HEK293T (cell line): ENCODE results near the gene KRTAP15-1.
A peak's percentile ranks its signal among the peaks of the same experiment; 100 is the strongest.

Experiments
- CTCF ChIA-PET: fragments of 350-600 bp; formaldehyde crosslinking; extraction: SDS; loops from one replicate; lab custom pipeline; 2021; ENCODE audit warnings: antibody characterized with exemption, inconsistent platforms; lab: Yijun Ruan, JAX
- POLR2A ChIA-PET: fragments of 350-600 bp; formaldehyde crosslinking; extraction: SDS; loops from one replicate; lab custom pipeline; 2020; ENCODE audit warnings: antibody characterized with exemption, inconsistent platforms; lab: Yijun Ruan, JAX
- DNase-seq: peaks from one replicate; pipeline ENCODE4 v3.0.0; 2012; ENCODE audit warnings: mixed read lengths; ENCODE audit errors: extremely low spot score
- ARNT ChIP-seq: fragments of 450-650 bp; IDR thresholded peaks from 2 replicates; pipeline ENCODE4 v1.6.1; 2017; ENCODE audit warnings: mild to moderate bottlenecking
- BHLHE40 ChIP-seq: fragments of 450-650 bp; IDR thresholded peaks from 2 replicates; pipeline ENCODE4 v1.6.1; 2016; ENCODE audit warnings: mild to moderate bottlenecking, moderate library complexity, borderline replicate concordance
- CTBP1 ChIP-seq: fragments of 450-650 bp; IDR thresholded peaks from 2 replicates; pipeline ENCODE4 v1.6.1; 2016; ENCODE audit warnings: borderline replicate concordance
- ELF4 ChIP-seq: fragments of 450-650 bp; IDR thresholded peaks from 2 replicates; pipeline ENCODE4 v1.6.1; 2017; ENCODE audit warnings: antibody characterized with exemption
- FOXA1 ChIP-seq: fragments of 450-650 bp; IDR thresholded peaks from 2 replicates; pipeline ENCODE4 v1.6.1; 2016; ENCODE audit warnings: mild to moderate bottlenecking
- FOXK2 ChIP-seq: fragments of 450-650 bp; IDR thresholded peaks from 2 replicates; pipeline ENCODE4 v1.6.1; 2016; ENCODE audit warnings: mild to moderate bottlenecking
- FOXM1 ChIP-seq: fragments of 450-650 bp; IDR thresholded peaks from 2 replicates; pipeline ENCODE4 v1.6.1; 2017; ENCODE audit warnings: mild to moderate bottlenecking, borderline replicate concordance
- HDGF ChIP-seq: fragments of 450-650 bp; IDR thresholded peaks from 2 replicates; pipeline ENCODE4 v1.6.1; 2017; ENCODE audit warnings: antibody characterized with exemption, borderline replicate concordance
- L3MBTL2 ChIP-seq: fragments of 450-650 bp; conservative IDR thresholded peaks from 2 replicates; pipeline ENCODE4 v1.6.1; 2016; ENCODE audit warnings: mild to moderate bottlenecking
- LEF1 ChIP-seq: fragments of 450-650 bp; IDR thresholded peaks from 2 replicates; pipeline ENCODE4 v1.6.1; 2017; ENCODE audit warnings: mild to moderate bottlenecking, borderline replicate concordance
- NFRKB ChIP-seq: fragments of 450-650 bp; IDR thresholded peaks from 2 replicates; pipeline ENCODE4 v1.6.1; 2016; ENCODE audit warnings: mild to moderate bottlenecking, moderate library complexity
- PKNOX1 ChIP-seq: fragments of 450-650 bp; IDR thresholded peaks from 2 replicates; pipeline ENCODE4 v1.6.1; 2016
- SP1 ChIP-seq: fragments of 450-650 bp; IDR thresholded peaks from 2 replicates; pipeline ENCODE4 v1.6.1; 2017
- SUZ12 ChIP-seq: fragments of 450-650 bp; IDR thresholded peaks from 2 replicates; pipeline ENCODE4 v1.6.1; 2016; ENCODE audit warnings: mild to moderate bottlenecking
- TARDBP ChIP-seq: fragments of 450-650 bp; IDR thresholded peaks from 2 replicates; pipeline ENCODE4 v1.6.1; 2016
- ZNF384 ChIP-seq: fragments of 450-650 bp; IDR thresholded peaks from 2 replicates; pipeline ENCODE4 v1.6.1; 2016

KRTAP15-1 gene

DNA sequence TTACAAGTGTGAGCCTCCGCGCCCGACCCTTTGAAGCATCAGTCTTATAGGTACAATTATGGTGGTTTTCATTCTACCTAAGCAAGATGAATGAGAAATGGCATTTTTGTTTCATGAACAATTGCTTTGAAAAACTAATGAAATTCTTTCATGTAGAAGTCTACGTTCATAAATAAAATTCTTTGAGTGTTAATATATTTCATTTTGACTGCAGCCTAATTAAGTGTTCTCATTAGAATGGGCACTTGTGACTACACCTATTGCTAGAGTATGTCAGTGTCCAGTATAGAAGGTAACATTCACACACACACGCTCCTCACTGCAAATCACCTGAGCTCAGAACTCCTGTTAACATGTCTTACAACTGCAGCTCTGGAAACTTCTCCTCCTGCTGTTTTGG is at the start of gene KRTAP15-1:
KRTAP15-1 (plus strand) TSS at position 301 of the 400 bp plus-strand sequence; CDS start at position 354, 53 bp downstream.
- TF ChIP-seq L3MBTL2 (no peak), ELF4 (no peak), HDGF (no peak), PKNOX1 (no peak), TARDBP (no peak), NFRKB (no peak), FOXM1 (no peak), ARNT (no peak), BHLHE40 (no peak), SP1 (no peak), FOXA1 (no peak), ZNF384 (no peak)
- no peak for DNase-seq
- ChIA-PET CTCF (no interaction called here), POLR2A (no interaction called here)

- TF ChIP-seq SP1 = no peak
- no peak for TF ChIP-seq CTBP1
- no peak for TF ChIP-seq NFRKB
- TF ChIP-seq BHLHE40 = no peak
- TF ChIP-seq ZNF384 = no peak
- no peak for TF ChIP-seq FOXM1
- no peak for TF ChIP-seq PKNOX1
- TF ChIP-seq ARNT = no peak
- POLR2A ChIA-PET = no interaction called here
- no peak for DNase-seq
- CTCF ChIA-PET = no interaction called here
These were observed 48.5 kb upstream of the KRTAP15-1 start for GRCh38 chr21:30391492-30392025.

DNA sequence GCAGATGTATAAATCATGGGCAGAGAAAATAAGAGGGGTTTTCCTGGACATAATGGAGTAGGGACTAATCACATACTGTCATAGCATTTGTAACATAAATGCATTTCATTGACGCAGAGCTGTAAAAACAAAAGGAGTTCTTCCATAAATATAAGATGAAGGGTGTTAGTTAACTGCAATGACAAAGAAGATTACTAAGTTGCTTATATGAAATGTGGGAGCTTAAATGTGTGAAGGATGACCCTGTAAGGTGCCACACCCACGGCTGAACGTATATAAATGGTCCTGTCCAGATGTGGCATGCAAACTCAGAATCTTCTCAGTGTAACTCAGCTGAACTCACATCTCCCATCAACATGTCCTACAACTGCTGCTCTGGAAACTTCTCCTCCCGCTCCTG is 44.3 kb upstream of the KRTAP15-1 start, which contains the start of gene KRTAP13-1:
KRTAP13-1 (plus strand) TSS at position 301 of the 400 bp plus-strand sequence; CDS start at position 357, 56 bp downstream.
- TF ChIP-seq BHLHE40 = no peak
- TF ChIP-seq FOXM1 = no peak
- no peak for TF ChIP-seq FOXA1
- no peak for TF ChIP-seq ELF4
- TF ChIP-seq TARDBP = no peak
- TF ChIP-seq CTBP1 = no peak
- no peak for TF ChIP-seq PKNOX1
- no peak for TF ChIP-seq L3MBTL2
- TF ChIP-seq ARNT = no peak
- TF ChIP-seq FOXK2 = no peak
- TF ChIP-seq NFRKB = no peak
- TF ChIP-seq HDGF = no peak
- no peak for TF ChIP-seq LEF1
- no peak for TF ChIP-seq ZNF384
- TF ChIP-seq SP1 = no peak
- TF ChIP-seq SUZ12 = no peak
- DNase-seq = no peak
- ChIA-PET CTCF (no interaction called here), POLR2A (no interaction called here)

DNA sequence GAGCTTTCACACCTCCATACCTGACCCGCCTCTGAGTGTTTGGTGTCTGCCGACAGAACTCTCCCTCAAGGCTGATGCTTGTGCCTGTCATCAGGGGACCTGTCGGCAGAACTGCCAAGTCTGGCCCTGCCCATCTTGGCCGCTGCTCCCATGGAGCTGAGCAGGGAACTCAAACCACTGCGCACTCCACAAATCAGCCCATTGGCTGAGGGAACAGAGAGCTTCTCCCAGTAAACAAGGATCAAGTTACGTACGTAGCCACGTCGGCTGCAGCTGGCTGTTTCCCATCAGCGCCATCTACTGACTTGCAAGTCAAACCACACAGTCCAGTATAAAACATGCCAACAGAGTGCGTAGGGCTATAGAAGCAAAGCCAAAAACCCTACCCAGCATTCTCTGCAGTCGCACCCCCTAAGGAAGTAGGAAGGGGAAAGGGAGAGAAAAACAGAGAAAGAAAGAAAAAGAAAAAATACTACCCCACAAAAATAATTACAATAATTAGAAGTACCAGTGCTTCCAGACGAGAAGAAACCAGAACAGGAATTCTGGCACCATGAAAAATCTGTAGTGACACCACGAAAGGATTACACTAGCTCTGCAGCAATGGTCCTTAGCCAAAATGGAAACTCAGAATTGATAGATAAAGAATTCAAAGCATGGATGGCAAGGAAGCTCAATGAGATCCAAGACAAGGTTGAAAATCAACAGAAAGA is 31.1 kb upstream of the KRTAP15-1 start:
- CTCF ChIA-PET = interaction anchor here (0.6 to 1.1 kb wide), 8 partner anchors 24 to 668 kb away, joined by 3 to 6 read pairs (median 4); partner anchors contain the start of gene KRTAP23-1
- peak; percentile 69 for DNase-seq
- POLR2A ChIA-PET = no interaction called here
- TF ChIP-seq BHLHE40 (no peak), NFRKB (no peak), HDGF (no peak), FOXM1 (no peak), L3MBTL2 (0 out of 2 replicates have a peak, but pooled peaks have one; percentile 28), LEF1 (no peak), CTBP1 (no peak), FOXK2 (peak; percentile 69; the same call in 1 of the 2 replicates), SP1 (no peak), ZNF384 (no peak), SUZ12 (no peak)

DNA sequence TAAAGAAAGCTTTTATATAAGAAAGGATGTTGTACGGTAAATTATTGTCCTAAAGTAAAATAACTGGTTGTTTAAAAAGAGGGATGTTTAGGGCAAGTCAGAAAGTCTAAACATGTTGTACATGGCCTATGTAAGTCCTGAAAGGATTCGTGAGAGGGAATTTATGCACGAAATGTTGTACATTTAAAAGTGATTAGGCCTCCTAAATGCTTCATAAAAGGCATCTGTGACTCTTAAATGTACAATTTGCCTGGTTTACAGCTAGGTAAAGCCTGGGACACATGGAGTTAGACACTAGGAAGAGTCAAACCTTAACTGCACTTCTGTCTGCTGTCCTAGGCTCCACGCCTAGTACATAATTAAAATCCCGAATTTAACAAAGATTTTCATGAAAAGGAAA is 24.1 kb upstream of the KRTAP15-1 start:
- DNase-seq = no peak
- TF ChIP-seq FOXA1 (no peak), ARNT (no peak), NFRKB (no peak), SP1 (no peak), ZNF384 (no peak), ELF4 (no peak)
- ChIA-PET POLR2A (no interaction called here), CTCF (no interaction called here)

GRCh38 chr21:30425826-30426225 is 14.2 kb upstream of the KRTAP15-1 start, which contains the start of gene KRTAP13-3:
Gene KRTAP13-3 (minus strand): TSS chr21:30425926. CDS start chr21:30425912, 14 bp downstream.
- ChIA-PET CTCF (no interaction called here), POLR2A (no interaction called here)
- no peak for DNase-seq
- TF ChIP-seq BHLHE40 = no peak
- no peak for TF ChIP-seq NFRKB
- no peak for TF ChIP-seq ARNT
- TF ChIP-seq L3MBTL2 = no peak
- TF ChIP-seq SP1 = no peak
- no peak for TF ChIP-seq ZNF384
- no peak for TF ChIP-seq SUZ12
- no peak for TF ChIP-seq PKNOX1
- TF ChIP-seq CTBP1 = no peak
